GM19239 (cell line): Measurements from ENCODE around the gene MAT2A.
A peak's percentile ranks its signal among the peaks of the same experiment; 100 is the strongest.
"Not testable (repeated sequence)": the region's sequence is repeated elsewhere in the genome, so short reads cannot be mapped to it uniquely, and the experiment has no call there.

Experiments used
- DNase-seq: peaks from one replicate; pipeline ENCODE4 v3.0.0; 2011; ENCODE audit warnings: low spot score; ENCODE audit not compliant: insufficient read length
- FAIRE-seq: peaks from 2 replicates; lab custom pipeline; 2011; peaks lifted over from hg19 to GRCh38; lab: Jason Lieb, UNC

MAT2A gene

GRCh38 chr2:85523062-85523902 is 15.7 kb upstream of the MAT2A start:
- DNase-seq: no peak
- no peak for FAIRE-seq

DNA sequence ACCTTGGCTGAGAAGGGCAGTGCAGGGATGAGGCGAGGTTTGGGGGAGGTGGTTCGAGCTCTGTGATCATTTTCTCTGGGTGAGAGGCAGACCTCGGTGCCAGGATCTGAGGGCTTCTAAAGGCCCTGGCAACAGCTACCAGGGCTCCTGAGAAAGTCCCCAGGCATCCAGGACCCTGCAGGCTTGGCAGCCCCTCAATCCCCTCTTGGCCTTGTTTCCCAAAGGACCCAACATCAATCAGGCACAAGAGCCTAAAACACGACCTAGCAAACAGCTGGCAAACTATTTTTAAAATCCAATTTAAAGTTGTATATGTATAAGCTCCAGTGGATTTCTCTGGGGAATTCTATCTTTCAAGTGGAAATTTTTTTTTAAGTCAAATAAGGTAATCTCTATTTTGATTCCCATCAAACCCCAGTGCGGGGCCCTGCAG is 15.0 kb upstream of the MAT2A start:
- no peak for DNase-seq
- FAIRE-seq: no peak

GRCh38 chr2:85524336-85524908 is 14.5 kb upstream of the MAT2A start:
- FAIRE-seq (no peak), DNase-seq (no peak)

GRCh38 chr2:85525029-85525428 is 13.9 kb upstream of the MAT2A start:
- no peak for DNase-seq
- FAIRE-seq: no peak

DNA sequence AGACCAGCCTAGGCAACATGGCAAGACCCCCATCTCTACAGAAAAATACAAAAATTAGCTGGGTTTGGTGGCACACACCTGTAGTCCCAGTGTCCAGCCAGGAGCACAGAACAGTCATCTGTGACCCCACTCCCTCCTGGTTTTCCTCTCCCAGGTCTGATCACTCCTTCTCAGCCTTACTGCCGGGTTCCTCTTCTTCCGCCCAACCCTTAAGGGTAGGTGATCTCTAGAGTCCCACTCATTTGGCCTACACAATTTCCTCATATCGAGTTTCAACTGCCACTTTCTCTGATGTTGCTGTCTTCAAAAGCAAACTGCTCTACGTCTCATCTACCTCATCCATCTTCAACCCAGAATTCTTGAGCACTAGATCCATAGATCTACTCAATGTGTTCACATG is 13.4 kb upstream of the MAT2A start:
- no peak for DNase-seq
- no peak for FAIRE-seq

GRCh38 chr2:85527787-85528186 is 11.2 kb upstream of the MAT2A start:
- DNase-seq: no peak
- FAIRE-seq: no peak

DNA sequence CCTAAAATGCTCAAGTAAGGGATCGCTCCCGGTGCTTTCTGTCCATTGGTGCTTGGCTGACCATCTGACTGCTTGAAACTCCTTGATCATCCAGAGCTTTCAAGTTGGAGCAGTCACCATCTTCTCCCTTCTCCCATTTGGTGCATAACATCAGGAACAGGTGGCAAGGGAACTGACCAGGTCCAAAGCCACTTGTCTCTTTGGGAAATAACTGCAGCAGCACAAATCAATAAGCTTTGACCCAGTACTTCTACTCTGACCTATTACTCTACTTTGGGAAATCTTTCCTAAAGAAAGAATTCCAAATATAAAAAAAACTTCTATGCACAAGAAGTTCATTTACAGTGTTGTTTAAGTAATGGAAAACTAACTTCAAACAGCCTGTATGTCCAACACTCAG is 10.6 kb upstream of the MAT2A start:
- no peak for DNase-seq
- no peak for FAIRE-seq

DNA sequence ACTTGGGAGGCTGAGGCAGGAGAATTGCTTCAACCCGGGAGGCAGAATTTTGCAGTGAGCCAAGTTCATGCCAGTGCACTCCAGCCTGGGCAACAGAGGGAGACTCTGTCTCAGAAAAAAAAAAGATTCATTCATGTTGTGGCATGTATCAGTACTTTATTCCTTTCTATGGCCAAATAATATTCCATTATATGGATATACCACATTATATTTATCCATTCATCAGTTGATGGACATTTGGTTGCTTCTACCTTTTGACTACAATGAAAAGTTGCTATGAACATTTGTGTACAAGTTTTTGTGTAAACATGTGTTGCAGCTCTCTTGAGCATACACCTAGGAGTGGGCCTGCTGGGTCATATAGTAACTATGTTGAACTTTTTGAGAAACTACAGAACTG is 9.2 kb upstream of the MAT2A start:
- DNase-seq (no peak), FAIRE-seq (no peak)

- FAIRE-seq (no peak), DNase-seq (no peak)
Measured at GRCh38 chr2:85531589-85531988, 7.4 kb upstream of the MAT2A start.

DNA sequence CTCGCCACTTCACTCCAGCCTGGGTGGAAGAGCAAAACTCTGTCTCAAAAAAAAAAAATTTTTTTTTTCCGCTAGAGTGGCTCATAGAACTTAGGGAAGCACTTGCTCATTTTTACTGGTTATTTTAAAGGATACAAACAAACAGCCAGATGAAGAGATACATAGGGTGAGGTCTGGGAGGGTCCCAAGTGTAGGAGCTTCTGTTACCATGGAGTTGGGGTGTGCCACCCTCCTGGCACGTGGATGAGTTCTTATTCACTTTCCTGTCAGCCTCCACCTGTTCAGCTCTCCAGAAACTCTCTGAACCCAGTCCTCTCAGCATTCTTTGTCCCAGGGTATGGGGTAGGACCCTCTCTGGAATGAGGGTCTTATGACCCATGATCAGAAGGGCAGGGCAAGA is 4.9 kb upstream of the MAT2A start:
- DNase-seq (no peak), FAIRE-seq (no peak)

DNA sequence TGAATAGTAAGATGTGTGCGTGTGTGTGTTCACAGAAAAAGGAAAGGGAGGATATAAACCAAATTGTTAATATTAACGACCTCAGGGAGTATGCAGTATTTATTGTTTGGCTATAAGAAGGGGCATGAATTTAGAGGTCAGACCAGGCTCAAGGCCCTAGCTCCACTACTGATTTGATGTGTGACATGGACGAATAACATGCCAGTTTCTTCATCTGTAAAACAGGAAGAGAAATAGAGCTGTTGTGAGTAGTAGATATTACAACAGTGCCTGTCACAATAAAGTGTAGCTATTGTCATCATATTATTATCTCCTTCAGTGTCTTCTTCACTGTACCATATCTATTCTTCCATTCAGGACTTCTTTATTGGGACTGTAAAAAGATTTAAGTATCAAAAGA is 4.1 kb upstream of the MAT2A start:
- FAIRE-seq (no peak), DNase-seq (no peak)

GRCh38 chr2:85536479-85536878 is 2.5 kb upstream of the MAT2A start:
- DNase-seq (no peak), FAIRE-seq (no peak)

- FAIRE-seq: peak; percentile 58
- DNase-seq: no peak
Measured at GRCh38 chr2:85537600-85538506, 1.1 kb upstream of the MAT2A start.

GRCh38 chr2:85539361-85540132 is 579 bp downstream of the MAT2A start:
- no peak for DNase-seq

GRCh38 chr2:85540133-85540648 is 1.2 kb downstream of the MAT2A start:
- DNase-seq: no peak
- FAIRE-seq: no peak

More at GRCh38 chr2:85539361-85540132, 579 bp downstream of the MAT2A start:
- no peak for FAIRE-seq

- DNase-seq (no peak), FAIRE-seq (no peak)
Measured at GRCh38 chr2:85541262-85541661, 2.3 kb downstream of the MAT2A start.

- FAIRE-seq: no peak
Measured at GRCh38 chr2:85541753-85542457, 2.9 kb downstream of the MAT2A start.

GRCh38 chr2:85542777-85543176 is 3.8 kb downstream of the MAT2A start:
- DNase-seq (no peak), FAIRE-seq (no peak)

More at GRCh38 chr2:85541753-85542457, 2.9 kb downstream of the MAT2A start:
- DNase-seq: no peak

GRCh38 chr2:85544254-85544691 is 5.3 kb downstream of the MAT2A start:
- DNase-seq, FAIRE-seq: not testable (repeated sequence)
